HuH-7.5 (cell line): ENCODE results near the gene CALHM4.
"Not testable (repeated sequence)": the region's sequence is repeated elsewhere in the genome, so short reads cannot be mapped to it uniquely, and the experiment has no call there.

Experiments
- DNase-seq: peaks from one replicate; pipeline ENCODE4 v3.0.0; 2011; ENCODE audit warnings: low spot score

The CALHM4 gene

GRCh38 chr6:116577486-116577885 lies 23.9 kb downstream of the CALHM4 start:
- DNase-seq = no peak

- no peak for DNase-seq
Observed at GRCh38 chr6:116578335-116578734, 24.8 kb downstream of the CALHM4 start.

GRCh38 chr6:116579143-116579542 lies 25.6 kb downstream of the CALHM4 start:
- no peak for DNase-seq

GRCh38 chr6:116580198-116580597 lies 26.6 kb downstream of the CALHM4 start:
- no peak for DNase-seq

GRCh38 chr6:116586276-116586675 lies 32.7 kb downstream of the CALHM4 start:
- no peak for DNase-seq

- DNase-seq = no peak
Observed at GRCh38 chr6:116586738-116587137, 33.2 kb downstream of the CALHM4 start.

GRCh38 chr6:116595247-116595646 lies 41.7 kb downstream of the CALHM4 start:
- no peak for DNase-seq

GRCh38 chr6:116596815-116597214 lies 43.3 kb downstream of the CALHM4 start:
- DNase-seq = no peak

- DNase-seq = not testable (repeated sequence)
Observed at GRCh38 chr6:116603916-116604315, 50.4 kb downstream of the CALHM4 start.

GRCh38 chr6:116604868-116605267 lies 51.3 kb downstream of the CALHM4 start:
- not testable (repeated sequence) for DNase-seq

GRCh38 chr6:116605935-116606334 lies 52.4 kb downstream of the CALHM4 start:
- no peak for DNase-seq
